ENCODE results near the gene DKK3. TPM values are rescaled to one million over a fixed set of nuclear protein-coding genes. Genes with fewer than 3 reads are reported as not detected.

The DKK3 gene
- total RNA-seq, 2 experiments from 2014 or later: not detected

- DNase-seq: no peak
- Mint-ChIP-seq H3K9me3 (no peaks in the 10 kb centered on the region), H3K36me3 (ENCODE audit: low read depth) (no peaks in the 10 kb centered on the region), H3K4me3 (no peak overlapping the region), H3K27ac (no peak overlapping the region), H3K27me3 (ENCODE audit: low read depth) (no peaks in the 10 kb centered on the region), H3K4me1 (ENCODE audit: low read depth) (peaks cover 13% of the 10 kb centered on the region)
- CTCF ChIA-PET: interaction anchor here (0.6 to 2.3 kb wide), 8 partner anchors 11 to 316 kb away, joined by 3 to 11 read pairs (median 3); no protein-coding TSS in a partner anchor
- intact Hi-C loops (cut with micrococcal nuclease): loop anchor here (1.0 kb wide), 1 partner anchor 167 kb away; no protein-coding TSS in a partner anchor
Measured at GRCh38 chr11:11965656-11966353, 42.6 kb downstream of the DKK3 start.

- Mint-ChIP-seq H3K9me3 (no peaks in the 10 kb centered on the region), H3K27ac (no peak overlapping the region), H3K4me3 (no peak overlapping the region), H3K36me3 (ENCODE audit: low read depth) (no peaks in the 10 kb centered on the region), H3K4me1 (ENCODE audit: low read depth) (peaks cover 19% of the 10 kb centered on the region), H3K27me3 (ENCODE audit: low read depth) (no peaks in the 10 kb centered on the region)
- no peak for DNase-seq
- CTCF ChIA-PET: interaction anchor here (0.9 to 2.0 kb wide), 3 partner anchors 19 to 317 kb away, joined by 3 to 7 read pairs (median 3); no protein-coding TSS in a partner anchor
- intact Hi-C loops (cut with micrococcal nuclease): no loop called here
Measured at GRCh38 chr11:11965192-11965591, 43.2 kb downstream of the DKK3 start.

GRCh38 chr11:11964774-11965150, 43.7 kb downstream of the DKK3 start:
- DNase-seq: no peak
- Mint-ChIP-seq H3K36me3 (ENCODE audit: low read depth) (no peaks in the 10 kb centered on the region), H3K9me3 (no peaks in the 10 kb centered on the region), H3K4me3 (no peak overlapping the region), H3K4me1 (ENCODE audit: low read depth) (peaks cover 24% of the 10 kb centered on the region), H3K27ac (no peak overlapping the region), H3K27me3 (ENCODE audit: low read depth) (no peaks in the 10 kb centered on the region)
- intact Hi-C loops (cut with micrococcal nuclease): no loop called here
- CTCF ChIA-PET: interaction anchor here (0.9 kb wide), 2 partner anchors 9 to 18 kb away, joined by 3 read pairs; no protein-coding TSS in a partner anchor

- peaks cover 26% of the 10 kb centered on the region for H3K4me1 Mint-ChIP-seq (ENCODE audit: low read depth)
- CTCF ChIA-PET: interaction anchor here (0.6 to 0.9 kb wide), 2 partner anchors 9 to 144 kb away, joined by 3 read pairs; no protein-coding TSS in a partner anchor
- DNase-seq: no peak
Measured at GRCh38 chr11:11963842-11964773, 44.3 kb downstream of the DKK3 start.

GRCh38 chr11:11963067-11963466, 45.4 kb downstream of the DKK3 start:
- Mint-ChIP-seq H3K36me3 (ENCODE audit: low read depth) (no peaks in the 10 kb centered on the region), H3K9me3 (no peaks in the 10 kb centered on the region), H3K4me3 (no peak overlapping the region), H3K27me3 (ENCODE audit: low read depth) (no peaks in the 10 kb centered on the region), H3K4me1 (ENCODE audit: low read depth) (peaks cover 26% of the 10 kb centered on the region), H3K27ac (no peak overlapping the region)
- DNase-seq: no peak
- CTCF ChIA-PET: no interaction called here
- intact Hi-C loops (cut with micrococcal nuclease): no loop called here

More at GRCh38 chr11:11963842-11964773, 44.3 kb downstream of the DKK3 start:
- H3K27ac Mint-ChIP-seq: no peak overlapping the region
- intact Hi-C loops (cut with micrococcal nuclease): no loop called here
- no peaks in the 10 kb centered on the region for H3K9me3 Mint-ChIP-seq
- no peaks in the 10 kb centered on the region for H3K36me3 Mint-ChIP-seq (ENCODE audit: low read depth)
- H3K27me3 Mint-ChIP-seq (ENCODE audit: low read depth): no peaks in the 10 kb centered on the region
- no peak overlapping the region for H3K4me3 Mint-ChIP-seq

GRCh38 chr11:11961399-11962028, 46.9 kb downstream of the DKK3 start:
- Mint-ChIP-seq H3K27ac (no peak overlapping the region), H3K36me3 (ENCODE audit: low read depth) (peaks cover 5% of the 10 kb centered on the region), H3K27me3 (ENCODE audit: low read depth) (no peaks in the 10 kb centered on the region), H3K4me1 (ENCODE audit: low read depth) (peaks cover 24% of the 10 kb centered on the region), H3K4me3 (no peak overlapping the region), H3K9me3 (no peaks in the 10 kb centered on the region)
- intact Hi-C loops (cut with micrococcal nuclease): no loop called here
- CTCF ChIA-PET: interaction anchor here (0.8 to 1.2 kb wide), 3 partner anchors 9 to 83 kb away, joined by 3 to 5 read pairs (median 3); no protein-coding TSS in a partner anchor
- no peak for DNase-seq

- H3K27me3 Mint-ChIP-seq (ENCODE audit: low read depth): no peaks in the 10 kb centered on the region
- H3K36me3 Mint-ChIP-seq (ENCODE audit: low read depth): peaks cover 12% of the 10 kb centered on the region
- H3K27ac Mint-ChIP-seq: peak overlapping the region; percentile 59
- CTCF ChIA-PET: interaction anchor here (1.1 to 1.2 kb wide), 2 partner anchors 13 to 161 kb away, joined by 3 to 5 read pairs; no protein-coding TSS in a partner anchor
- peaks cover 24% of the 10 kb centered on the region for H3K4me1 Mint-ChIP-seq (ENCODE audit: low read depth)
- intact Hi-C loops (cut with micrococcal nuclease): no loop called here
- H3K4me3 Mint-ChIP-seq: no peak overlapping the region
- peak; percentile 24 for DNase-seq
- H3K9me3 Mint-ChIP-seq: no peaks in the 10 kb centered on the region
Measured at GRCh38 chr11:11960687-11961086, 47.7 kb downstream of the DKK3 start.

GRCh38 chr11:11959601-11960000, 48.8 kb downstream of the DKK3 start:
- CTCF ChIA-PET: interaction anchor here (1.0 to 1.2 kb wide), 2 partner anchors 12 to 160 kb away, joined by 3 to 5 read pairs; no protein-coding TSS in a partner anchor
- H3K27ac Mint-ChIP-seq: no peak overlapping the region

GRCh38 chr11:11958403-11959231, 49.8 kb downstream of the DKK3 start:
- Mint-ChIP-seq H3K27ac (no peak overlapping the region), H3K4me3 (no peak overlapping the region), H3K9me3 (no peaks in the 10 kb centered on the region), H3K4me1 (ENCODE audit: low read depth) (peaks cover 24% of the 10 kb centered on the region), H3K36me3 (ENCODE audit: low read depth) (peaks cover 13% of the 10 kb centered on the region), H3K27me3 (ENCODE audit: low read depth) (no peaks in the 10 kb centered on the region)
- DNase-seq: no peak
- CTCF ChIA-PET: interaction anchor here (1.0 to 2.1 kb wide), 4 partner anchors 9 to 331 kb away, joined by 3 to 9 read pairs (median 3); no protein-coding TSS in a partner anchor
- intact Hi-C loops (cut with micrococcal nuclease): no loop called here

More at GRCh38 chr11:11959601-11960000, 48.8 kb downstream of the DKK3 start:
- Mint-ChIP-seq H3K9me3 (no peaks in the 10 kb centered on the region), H3K4me3 (no peak overlapping the region), H3K36me3 (ENCODE audit: low read depth) (peaks cover 12% of the 10 kb centered on the region), H3K4me1 (ENCODE audit: low read depth) (peaks cover 24% of the 10 kb centered on the region), H3K27me3 (ENCODE audit: low read depth) (no peaks in the 10 kb centered on the region)
- intact Hi-C loops (cut with micrococcal nuclease): no loop called here
- DNase-seq: no peak

- H3K27me3 Mint-ChIP-seq (ENCODE audit: low read depth): no peaks in the 10 kb centered on the region
- no peak overlapping the region for H3K27ac Mint-ChIP-seq
- peaks cover 19% of the 10 kb centered on the region for H3K36me3 Mint-ChIP-seq (ENCODE audit: low read depth)
- no peak for DNase-seq
- H3K4me1 Mint-ChIP-seq (ENCODE audit: low read depth): peaks cover 15% of the 10 kb centered on the region
- no peaks in the 10 kb centered on the region for H3K9me3 Mint-ChIP-seq
- CTCF ChIA-PET: interaction anchor here (0.5 to 0.9 kb wide), 5 partner anchors 11 to 330 kb away, joined by 3 to 4 read pairs (median 3); no protein-coding TSS in a partner anchor
- H3K4me3 Mint-ChIP-seq: no peak overlapping the region
- intact Hi-C loops (cut with micrococcal nuclease): no loop called here
Measured at GRCh38 chr11:11956006-11956405, 52.4 kb downstream of the DKK3 start.

GRCh38 chr11:11952036-11952435, 56.4 kb downstream of the DKK3 start:
- CTCF ChIA-PET: no interaction called here
- intact Hi-C loops (cut with micrococcal nuclease): no loop called here
- H3K36me3 Mint-ChIP-seq (ENCODE audit: low read depth): peaks cover 19% of the 10 kb centered on the region
- no peak overlapping the region for H3K4me3 Mint-ChIP-seq
- DNase-seq: no peak
- no peaks in the 10 kb centered on the region for H3K4me1 Mint-ChIP-seq (ENCODE audit: low read depth)
- no peak overlapping the region for H3K27ac Mint-ChIP-seq
- no peaks in the 10 kb centered on the region for H3K27me3 Mint-ChIP-seq (ENCODE audit: low read depth)
- H3K9me3 Mint-ChIP-seq: no peaks in the 10 kb centered on the region

Data from activated naive CD4-positive, alpha-beta T cell treated with anti-CD3 and anti-CD28 coated beads for 36 hours (primary cell).